ENCODE measurements around the gene SBF1. TPM values are rescaled to one million over a fixed set of nuclear protein-coding genes. Genes with fewer than 3 reads are reported as not detected.

Gene SBF1
- total RNA-seq, 1 donor from 2014 or later, result 98.8 TPM

- no peaks in the 10 kb centered on the region for H3K4me1 ChIP-seq
- H3K27ac ChIP-seq, result no peak overlapping the region
- no peak for DNase-seq (ENCODE audit: low spot score in 2 of 2)
- intact Hi-C loops (cut with DNase I), result no loop called here
- no peak for TF ChIP-seq CTCF (IDR thresholded peaks at IDR 0.05)
- peaks cover 94 to 98% of the 10 kb centered on the region in 2 donors for H3K36me3 ChIP-seq
- H3K9me3 ChIP-seq, result no peaks in the 10 kb centered on the region
- H3K4me3 ChIP-seq, result no peak overlapping the region
- no peaks in the 10 kb centered on the region for H3K27me3 ChIP-seq
Observed at GRCh38 chr22:50459496-50460140, 15.2 kb downstream of the SBF1 start.

- TF ChIP-seq CTCF (IDR thresholded peaks at IDR 0.05), result no peak
- no peaks in the 10 kb centered on the region for H3K9me3 ChIP-seq
- DNase-seq (ENCODE audit: low spot score in 2 of 2), result no peak
- no peaks in the 10 kb centered on the region for H3K27me3 ChIP-seq
- H3K27ac ChIP-seq, result no peak overlapping the region
- H3K36me3 ChIP-seq, result peaks cover 94 to 98% of the 10 kb centered on the region in 2 donors
- no peaks in the 10 kb centered on the region for H3K4me1 ChIP-seq
- H3K4me3 ChIP-seq, result no peak overlapping the region
- intact Hi-C loops (cut with DNase I), result no loop called here
Observed at GRCh38 chr22:50459016-50459415, 15.8 kb downstream of the SBF1 start.

- H3K36me3 ChIP-seq, result peaks cover 78 to 89% of the 10 kb centered on the region in 2 donors
- no peak overlapping the region for H3K4me3 ChIP-seq
- no peak for TF ChIP-seq CTCF (IDR thresholded peaks at IDR 0.05)
Observed at GRCh38 chr22:50456466-50457234, 18.2 kb downstream of the SBF1 start.

GRCh38 chr22:50456026-50456425 lies 18.8 kb downstream of the SBF1 start:
- Histone ChIP-seq H3K4me3 (no peak overlapping the region), H3K36me3 (peaks cover 71 to 86% of the 10 kb centered on the region in 2 donors), H3K27ac (no peak overlapping the region), H3K9me3 (no peaks in the 10 kb centered on the region), H3K4me1 (no peaks in the 10 kb centered on the region), H3K27me3 (no peaks in the 10 kb centered on the region)
- no peak for DNase-seq (ENCODE audit: low spot score in 2 of 2)
- intact Hi-C loops (cut with DNase I), result no loop called here
- no peak for TF ChIP-seq CTCF (IDR thresholded peaks at IDR 0.05)

More at GRCh38 chr22:50456466-50457234, 18.2 kb downstream of the SBF1 start:
- no peaks in the 10 kb centered on the region for H3K27me3 ChIP-seq
- no peaks in the 10 kb centered on the region for H3K9me3 ChIP-seq
- DNase-seq (ENCODE audit: low spot score in 2 of 2), result no peak
- intact Hi-C loops (cut with DNase I), result no loop called here
- no peaks in the 10 kb centered on the region for H3K4me1 ChIP-seq
- H3K27ac ChIP-seq, result no peak overlapping the region

GRCh38 chr22:50455201-50455600 lies 19.6 kb downstream of the SBF1 start:
- Histone ChIP-seq H3K27me3 (no peaks in the 10 kb centered on the region), H3K27ac (no peak overlapping the region), H3K36me3 (peaks cover 69 to 86% of the 10 kb centered on the region in 2 donors), H3K4me3 (no peak overlapping the region), H3K9me3 (no peaks in the 10 kb centered on the region), H3K4me1 (no peaks in the 10 kb centered on the region)
- DNase-seq (ENCODE audit: low spot score in 2 of 2), result no peak
- no peak for TF ChIP-seq CTCF (IDR thresholded peaks at IDR 0.05)
- intact Hi-C loops (cut with DNase I), result no loop called here
